ENCODE results near the gene SLC6A6.

The SLC6A6 gene

GRCh38 chr3:14481646-14482036, 79.2 kb downstream of the SLC6A6 start:
- TF ChIP-seq CTCF (IDR thresholded peaks at IDR 0.05; ENCODE audit: low read depth, low read length), result no peak
- Histone ChIP-seq H3K36me3 (peaks cover 28% of the 10 kb centered on the region), H3K4me1 (no peaks in the 10 kb centered on the region; the same call in 1 of the 2 replicates), H3K4me3 (ENCODE audit: low read depth, low read length) (no peak overlapping the region), H3K27me3 (no peaks in the 10 kb centered on the region), H3K9me3 (no peaks in the 10 kb centered on the region)
- no peak for DNase-seq

- TF ChIP-seq CTCF (IDR thresholded peaks at IDR 0.05; ENCODE audit: low read depth, low read length), result no peak
- Histone ChIP-seq H3K4me3 (ENCODE audit: low read depth, low read length) (no peak overlapping the region), H3K27me3 (no peaks in the 10 kb centered on the region), H3K9me3 (no peaks in the 10 kb centered on the region), H3K4me1 (no peaks in the 10 kb centered on the region; the same call in 1 of the 2 replicates), H3K36me3 (peaks cover 24% of the 10 kb centered on the region)
- no peak for DNase-seq
These were observed 79.9 kb downstream of the SLC6A6 start for GRCh38 chr3:14482271-14482721.

DNA sequence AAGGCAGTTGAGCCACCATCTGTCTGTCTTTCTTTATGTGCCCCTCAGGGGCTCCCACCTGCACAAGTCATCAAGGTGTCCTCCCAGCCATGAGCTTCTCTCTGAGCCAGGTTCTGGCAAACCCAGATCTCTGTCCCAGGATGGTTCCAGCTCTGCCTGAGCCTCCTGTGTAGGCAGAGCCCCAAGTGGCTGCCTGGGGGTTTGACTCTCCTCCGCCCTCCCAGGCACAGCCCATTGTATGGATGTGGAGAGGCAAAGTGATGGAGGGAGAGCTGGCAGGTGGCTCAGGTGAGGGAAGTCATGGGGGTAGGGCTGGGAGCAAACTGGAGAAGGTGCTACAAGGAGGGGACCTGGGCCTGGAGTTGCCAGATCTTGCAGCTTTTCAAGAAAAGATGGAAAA, 80.9 kb downstream of the SLC6A6 start:
- H3K27me3 ChIP-seq, result no peaks in the 10 kb centered on the region
- no peaks in the 10 kb centered on the region for H3K9me3 ChIP-seq
- no peak for DNase-seq
- no peak overlapping the region for H3K4me3 ChIP-seq (ENCODE audit: low read depth, low read length)
- H3K36me3 ChIP-seq, result peaks cover 19% of the 10 kb centered on the region
- TF ChIP-seq CTCF (IDR thresholded peaks at IDR 0.05; ENCODE audit: low read depth, low read length), result no peak
- no peaks in the 10 kb centered on the region; the same call in 1 of the 2 replicates for H3K4me1 ChIP-seq

- DNase-seq, result no peak
- peaks cover 11% of the 10 kb centered on the region for H3K36me3 ChIP-seq
These were observed 82.3 kb downstream of the SLC6A6 start for GRCh38 chr3:14484741-14485140.

GRCh38 chr3:14485981-14486380, 83.6 kb downstream of the SLC6A6 start:
- no peak for TF ChIP-seq CTCF (IDR thresholded peaks at IDR 0.05; ENCODE audit: low read depth, low read length)
- Histone ChIP-seq H3K9me3 (no peaks in the 10 kb centered on the region), H3K4me3 (ENCODE audit: low read depth, low read length) (no peak overlapping the region), H3K4me1 (no peaks in the 10 kb centered on the region), H3K27me3 (no peaks in the 10 kb centered on the region), H3K36me3 (peaks cover 3% of the 10 kb centered on the region)
- no peak for DNase-seq

More at GRCh38 chr3:14484741-14485140, 82.3 kb downstream of the SLC6A6 start:
- Histone ChIP-seq H3K9me3 (no peaks in the 10 kb centered on the region), H3K27me3 (no peaks in the 10 kb centered on the region), H3K4me1 (no peaks in the 10 kb centered on the region; the same call in 1 of the 2 replicates), H3K4me3 (ENCODE audit: low read depth, low read length) (no peak overlapping the region)
- no peak for TF ChIP-seq CTCF (IDR thresholded peaks at IDR 0.05; ENCODE audit: low read depth, low read length)

- no peaks in the 10 kb centered on the region for H3K9me3 ChIP-seq
- no peak overlapping the region for H3K4me3 ChIP-seq (ENCODE audit: low read depth, low read length)
- H3K27me3 ChIP-seq, result no peaks in the 10 kb centered on the region
- H3K4me1 ChIP-seq, result no peaks in the 10 kb centered on the region
- H3K36me3 ChIP-seq, result no peaks in the 10 kb centered on the region; the same call in 1 of the 2 replicates
- TF ChIP-seq CTCF (IDR thresholded peaks at IDR 0.05; ENCODE audit: low read depth, low read length), result no peak
- no peak for DNase-seq
These were observed 84.1 kb downstream of the SLC6A6 start for GRCh38 chr3:14486460-14486859.

All from BE2C (cell line).